B cell (primary cell): ENCODE data around the gene IL13RA2. TPM values are rescaled to one million over a fixed set of nuclear protein-coding genes. Genes with fewer than 3 reads are reported as not detected.

ENCODE experiments used
- ATAC-seq: fragments of 200-7000 bp; cut with Tn5 transposase; one replicate; pipeline ENCODE4 v1.10.0; 2021; ENCODE audit warnings: low read depth, mild to moderate bottlenecking, moderate number of reproducible peaks, moderate library complexity
- CTCF ChIA-PET: fragments of 350-600 bp; sonication (Branson Sonifier 250); formaldehyde crosslinking; loops from one replicate; lab custom pipeline; 2021; ENCODE audit warnings: antibody characterized with exemption, inconsistent platforms; lab: Charles Lee
- POLR2A ChIA-PET: fragments of 350-600 bp; sonication (Branson Sonifier 250); formaldehyde crosslinking; loops from one replicate; lab custom pipeline; 2021; ENCODE audit warnings: antibody characterized with exemption; lab: Charles Lee
- DNase-seq: peaks from one replicate; pipeline ENCODE4 v3.0.0; 2013
- H2AFZ ChIP-seq: 2 replicates; pipeline ENCODE4 v1.6.1; 2012; ENCODE audit warnings: mild to moderate bottlenecking, low read depth, low read length; ENCODE audit not compliant: insufficient read depth, poor library complexity, severe bottlenecking
- H3K27ac ChIP-seq, 2 donors: 1 replicate in 1 of 2; 2 replicates in 1 of 2; pipeline ENCODE4 v1.5.1; 2012 to 2013; ENCODE audit warnings: low read length in 2 of 2, mild to moderate bottlenecking in 2 of 2, moderate library complexity in 1 of 2
- H3K27me3 ChIP-seq, 4 experiments: fragments of 200-600 bp in 1 of 4; sonication (generic) in 1 of 4; replicated peaks in 1 of 4; 1 replicate in 2 of 4; 2 replicates in 2 of 4; pipeline versions ENCODE4 v1.6.1 to v1.7.0; 2013 to 2016; ENCODE audit warnings: low read length in 3 of 4, mild to moderate bottlenecking in 2 of 4, mixed read lengths in 1 of 4, moderate library complexity in 1 of 4; ENCODE audit not compliant: insufficient read depth in 4 of 4, control insufficient read depth in 3 of 4; ENCODE audit errors: control extremely low read depth in 1 of 4
- H3K36me3 ChIP-seq, 2 experiments: replicated peaks in 1 of 2; 1 replicate in 1 of 2; 2 replicates in 1 of 2; pipeline versions ENCODE4 v1.6.1 to v1.7.1; 2013; ENCODE audit warnings: low read length in 1 of 2; ENCODE audit not compliant: insufficient read depth in 2 of 2, control insufficient read depth in 1 of 2; ENCODE audit errors: control extremely low read depth in 1 of 2, extremely low read depth in 1 of 2
- H3K4me1 ChIP-seq, 2 donors: fragments of 200-600 bp in 1 of 2; sonication (generic) in 1 of 2; 1 replicate in 1 of 2; 2 replicates in 1 of 2; pipeline versions ENCODE4 v1.5.1 to v1.6.1; 2013 to 2017; ENCODE audit warnings: low read length in 2 of 2; ENCODE audit not compliant: control insufficient read depth in 2 of 2, insufficient read depth in 2 of 2
- H3K4me2 ChIP-seq: replicated peaks from 2 replicates; pipeline ENCODE3; 2012; ENCODE audit warnings: mild to moderate bottlenecking, low read depth, low read length; ENCODE audit not compliant: poor library complexity, severe bottlenecking
- H3K4me3 ChIP-seq, 5 experiments: fragments of 200-600 bp in 1 of 5; sonication (generic) in 1 of 5; 1 replicate in 3 of 5; 2 replicates in 2 of 5; pipeline versions ENCODE4 v1.5.1 to v1.7.0; 2011 to 2016; ENCODE audit warnings: low read length in 4 of 5, mild to moderate bottlenecking in 4 of 5, low read depth in 2 of 5, control low read depth in 1 of 5, moderate library complexity in 1 of 5; ENCODE audit not compliant: insufficient read depth in 1 of 5; ENCODE audit errors: control extremely low read depth in 1 of 5, extremely low read depth in 1 of 5
- H3K79me2 ChIP-seq: fragments of 200-600 bp; sonication (generic); one replicate; pipeline ENCODE4 v1.6.0; 2016; ENCODE audit warnings: low read length; ENCODE audit not compliant: control insufficient read depth, insufficient read depth
- H3K9ac ChIP-seq: fragments of 200-600 bp; sonication (generic); 2 replicates; pipeline ENCODE4 v1.6.1; 2017; ENCODE audit warnings: mild to moderate bottlenecking, low read length, moderate library complexity
- H3K9me3 ChIP-seq, 3 donors: one replicate each; pipeline versions ENCODE4 v1.6.1 to v1.7.1; 2013; ENCODE audit warnings: low read length in 2 of 3; ENCODE audit not compliant: control insufficient read depth in 2 of 3, insufficient read depth in 1 of 3; ENCODE audit errors: control extremely low read depth in 1 of 3
- H4K20me1 ChIP-seq: 2 replicates; pipeline ENCODE4 v1.6.0; 2012; ENCODE audit warnings: mild to moderate bottlenecking, low read length; ENCODE audit not compliant: insufficient read depth, control insufficient read depth, poor library complexity, severe bottlenecking
- H3K27ac Mint-ChIP-seq: one replicate; pipeline ENCODE4 v1.8.0; 2021; ENCODE audit warnings: mixed read lengths
- H3K27me3 Mint-ChIP-seq: one replicate; pipeline ENCODE4 v1.8.0; 2021; ENCODE audit warnings: mixed read lengths
- H3K4me1 Mint-ChIP-seq: one replicate; pipeline ENCODE4 v1.8.0; 2021; ENCODE audit warnings: mixed read lengths
- H3K4me3 Mint-ChIP-seq: one replicate; pipeline ENCODE4 v1.8.0; 2021; ENCODE audit warnings: mixed read lengths
- H3K9me3 Mint-ChIP-seq: one replicate; pipeline ENCODE4 v1.8.0; 2022; ENCODE audit warnings: mixed read lengths; ENCODE audit not compliant: insufficient read depth
- EZH2 ChIP-seq: IDR thresholded peaks from 2 replicates; pipeline ENCODE4 v1.6.1; 2012; ENCODE audit warnings: borderline replicate concordance, low read depth, mild to moderate bottlenecking, moderate library complexity, low read length; ENCODE audit not compliant: insufficient read depth, poor library complexity, severe bottlenecking
- WGBS: methylation state at CpG from one replicate; pipeline ENCODE4 v1.1.5; 2013; ENCODE audit warnings: missing lambda C conversion rate; ENCODE audit not compliant: insufficient coverage; 5-methylcytosine and 5-hydroxymethylcytosine counted together
- intact Hi-C: fragments of 100-400 bp; cut with micrococcal nuclease; formaldehyde crosslinking; loops from one replicate; pipeline ENCODE4 v1.10.0; 2022
- polyA minus RNA-seq: library from RNA; depleted of rRNA, polyadenylated mRNA; stranded (reverse); fragments of >200 nt; gene quantifications from 2 replicates; pipeline ENCODE4 v1.2.3, GENCODE V29; 2012
- polyA plus RNA-seq: library from polyadenylated mRNA; depleted of rRNA; stranded (reverse); fragments of >200 nt; gene quantifications from 2 replicates; pipeline ENCODE4 v1.2.3, GENCODE V29; 2012
- total RNA-seq, 2 donors: library from RNA; stranded (reverse); fragments of 120-200 nt in 1 of 2; gene quantifications; 1 replicate in 1 of 2; 2 replicates in 1 of 2; pipeline versions ENCODE4 v1.2.3 to v1.2.4, GENCODE V29; 2013 to 2022
- TF ChIP-seq, protein P1 (sequence below): fragments of 200-600 bp; IDR thresholded peaks from one replicate; pipeline ENCODE4 v1.8.0; 2022; ENCODE audit warnings: antibody characterized with exemption, mild to moderate bottlenecking

The IL13RA2 gene
- not detected in 2 replicates for total RNA-seq
- total RNA-seq (2013), result not detected
- polyA plus RNA-seq, result not detected in 2 replicates
- not detected in 2 replicates for polyA minus RNA-seq

DNA sequence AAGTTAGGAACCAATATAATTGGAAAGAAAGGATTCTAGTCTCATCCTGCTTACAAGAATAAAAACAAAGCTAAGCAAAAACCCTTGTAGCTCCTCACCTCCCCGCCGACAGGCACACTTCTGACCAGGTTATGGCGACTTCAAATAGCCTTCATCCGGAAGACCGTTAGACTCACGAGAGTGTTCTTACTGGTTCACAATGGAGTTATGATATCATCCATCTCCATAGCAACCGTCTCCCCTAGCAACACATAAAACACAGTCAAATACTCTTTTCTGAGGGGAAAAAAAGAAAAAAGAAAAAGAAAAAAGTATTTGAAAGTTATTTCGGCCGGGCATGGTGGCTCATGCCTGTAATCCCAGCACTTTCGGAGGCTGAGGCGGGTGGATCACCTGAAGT lies at the start of gene IL13RA2:
IL13RA2 (minus strand) TSS at position 162 of the 400 bp plus-strand sequence. CDS start 347 bp downstream, outside the sequence.
- Histone ChIP-seq H4K20me1 (no peaks in the 10 kb centered on the region), H3K36me3 (no peaks in the 10 kb centered on the region), H2AFZ (no peak within 1 kb of the TSS), H3K27me3 (no peaks in the 10 kb centered on the region), H3K9ac (no peak within 1 kb of the TSS), H3K4me2 (no peak within 1 kb of the TSS), H3K9me3 (no peaks in the 10 kb centered on the region), H3K4me3 (no peak within 1 kb of the TSS), H3K79me2 (no peaks in the 10 kb centered on the region), H3K4me1 (no peaks in the 10 kb centered on the region), H3K27ac (no peak within 1 kb of the TSS)
- CTCF ChIA-PET, result no interaction called here
- 100% methylated on average over 2 of the region's 11 CpGs for WGBS
- H3K4me1 Mint-ChIP-seq, result no peaks in the 10 kb centered on the region
- POLR2A ChIA-PET, result no interaction called here
- DNase-seq, result no peak
- no peaks in the 10 kb centered on the region for H3K27me3 Mint-ChIP-seq
- no peak within 1 kb of the TSS for H3K4me3 Mint-ChIP-seq
- no peaks in the 10 kb centered on the region for H3K9me3 Mint-ChIP-seq
- no peak for ATAC-seq
- TF ChIP-seq EZH2, result no peak
- TF ChIP-seq, protein P1, sequence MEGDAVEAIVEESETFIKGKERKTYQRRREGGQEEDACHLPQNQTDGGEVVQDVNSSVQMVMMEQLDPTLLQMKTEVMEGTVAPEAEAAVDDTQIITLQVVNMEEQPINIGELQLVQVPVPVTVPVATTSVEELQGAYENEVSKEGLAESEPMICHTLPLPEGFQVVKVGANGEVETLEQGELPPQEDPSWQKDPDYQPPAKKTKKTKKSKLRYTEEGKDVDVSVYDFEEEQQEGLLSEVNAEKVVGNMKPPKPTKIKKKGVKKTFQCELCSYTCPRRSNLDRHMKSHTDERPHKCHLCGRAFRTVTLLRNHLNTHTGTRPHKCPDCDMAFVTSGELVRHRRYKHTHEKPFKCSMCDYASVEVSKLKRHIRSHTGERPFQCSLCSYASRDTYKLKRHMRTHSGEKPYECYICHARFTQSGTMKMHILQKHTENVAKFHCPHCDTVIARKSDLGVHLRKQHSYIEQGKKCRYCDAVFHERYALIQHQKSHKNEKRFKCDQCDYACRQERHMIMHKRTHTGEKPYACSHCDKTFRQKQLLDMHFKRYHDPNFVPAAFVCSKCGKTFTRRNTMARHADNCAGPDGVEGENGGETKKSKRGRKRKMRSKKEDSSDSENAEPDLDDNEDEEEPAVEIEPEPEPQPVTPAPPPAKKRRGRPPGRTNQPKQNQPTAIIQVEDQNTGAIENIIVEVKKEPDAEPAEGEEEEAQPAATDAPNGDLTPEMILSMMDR, result no peak
- H3K27ac Mint-ChIP-seq, result no peak within 1 kb of the TSS
- intact Hi-C loops, result no loop called here

GRCh38 chrX:115065304-115065703 lies 47.9 kb upstream of the IL13RA2 start:
- intact Hi-C loops, result no loop called here
- H4K20me1 ChIP-seq, result no peaks in the 10 kb centered on the region
- H3K27ac ChIP-seq, result no peak overlapping the region
- H3K4me3 ChIP-seq, result no peak overlapping the region
- TF ChIP-seq, protein P1, result no peak
- TF ChIP-seq EZH2, result no peak
- H3K9ac ChIP-seq, result no peak overlapping the region
- ChIA-PET CTCF (no interaction called here), POLR2A (no interaction called here)
- H3K36me3 ChIP-seq, result no peaks in the 10 kb centered on the region
- Mint-ChIP-seq H3K27me3 (no peaks in the 10 kb centered on the region), H3K4me3 (no peak overlapping the region), H3K9me3 (no peaks in the 10 kb centered on the region), H3K4me1 (no peaks in the 10 kb centered on the region), H3K27ac (no peak overlapping the region)
- no peak overlapping the region for H2AFZ ChIP-seq
- DNase-seq, result no peak
- H3K4me2 ChIP-seq, result no peak overlapping the region
- no peaks in the 10 kb centered on the region for H3K27me3 ChIP-seq
- H3K4me1 ChIP-seq, result no peaks in the 10 kb centered on the region
- H3K79me2 ChIP-seq, result no peaks in the 10 kb centered on the region
- peaks cover 0 to 7% (median 0%) of the 10 kb centered on the region in 3 donors for H3K9me3 ChIP-seq
- ATAC-seq, result no peak
